Measurements from ENCODE around the gene NAT14.
A peak's percentile ranks its signal among the peaks of the same experiment; 100 is the strongest.

The NAT14 gene

GRCh38 chr19:55471266-55471665 lies 13.7 kb upstream of the NAT14 start:
- no peak for ATAC-seq
- DNase-seq, result no peak

GRCh38 chr19:55472463-55472862 lies 12.5 kb upstream of the NAT14 start:
- ATAC-seq, result no peak
- DNase-seq, result no peak

GRCh38 chr19:55473225-55474012 lies 11.6 kb upstream of the NAT14 start:
- no peak for DNase-seq
- ATAC-seq, result no peak

GRCh38 chr19:55474269-55475265 lies 10.4 kb upstream of the NAT14 start:
- DNase-seq, result no peak
- ATAC-seq, result no peak

- peak; percentile 93 for ATAC-seq
- DNase-seq, result peak; percentile 99
Measured at GRCh38 chr19:55476100-55476775, 8.8 kb upstream of the NAT14 start, which contains the start of gene ZNF628. ZNF628 (plus strand) TSS chr19:55476617; CDS start chr19:55479911, 3,294 bp downstream.

- no peak for ATAC-seq
- no peak for DNase-seq
Measured at GRCh38 chr19:55477905-55478304, 7.1 kb upstream of the NAT14 start.

- no peak for ATAC-seq
- DNase-seq, result no peak
Measured at GRCh38 chr19:55478364-55478763, 6.6 kb upstream of the NAT14 start.

GRCh38 chr19:55479045-55479444 lies 5.9 kb upstream of the NAT14 start:
- ATAC-seq, result no peak
- DNase-seq, result no peak

GRCh38 chr19:55479451-55480230 lies 5.3 kb upstream of the NAT14 start:
- DNase-seq, result no peak
- no peak for ATAC-seq

GRCh38 chr19:55481148-55481793 lies 3.7 kb upstream of the NAT14 start:
- ATAC-seq (no peak), DNase-seq (no peak)

- no peak for ATAC-seq
- no peak for DNase-seq
Measured at GRCh38 chr19:55481794-55482155, 3.2 kb upstream of the NAT14 start.

- ATAC-seq (no peak), DNase-seq (no peak)
Measured at GRCh38 chr19:55482156-55482961, 2.6 kb upstream of the NAT14 start.

- DNase-seq (no peak), ATAC-seq (no peak)
Measured at GRCh38 chr19:55482967-55483705, 1.9 kb upstream of the NAT14 start.

- no peak for ATAC-seq
- DNase-seq, result no peak
Measured at GRCh38 chr19:55483706-55484592, 1.0 kb upstream of the NAT14 start.

GRCh38 chr19:55485439-55486011 lies 537 bp downstream of the NAT14 start:
- no peak for DNase-seq
- ATAC-seq, result no peak

- no peak for DNase-seq
- no peak for ATAC-seq
Measured at GRCh38 chr19:55486043-55486970, 1.3 kb downstream of the NAT14 start.

All from stimulated activated naive CD8-positive, alpha-beta T cell treated with anti-CD3 and anti-CD28 coated beads, Interleukin-15, Interleukin-2, amounts not matched to agents 100 U/mL and 50 U/mL, for 24 hours (primary cell).